ENCODE results near the gene UBE4B. TPM values are rescaled to one million over a fixed set of nuclear protein-coding genes. Genes with fewer than 3 reads are reported as not detected.
A peak's percentile ranks its signal among the peaks of the same experiment; 100 is the strongest.

Gene UBE4B
- total RNA-seq, 1 donor from 2014 or later, result 62.2 TPM

- H3K36me3 Mint-ChIP-seq (ENCODE audit: unreplicated experiment), result peaks cover 16% of the 10 kb centered on the region
- DNase-seq (ENCODE audit: extremely low spot score, unreplicated experiment), result no peak
- H3K4me1 Mint-ChIP-seq (ENCODE audit: unreplicated experiment), result no peaks in the 10 kb centered on the region
- H3K27me3 Mint-ChIP-seq (ENCODE audit: unreplicated experiment), result no peaks in the 10 kb centered on the region
- no peak for TF ChIP-seq CTCF (IDR thresholded peaks at IDR 0.05)
- no peaks in the 10 kb centered on the region for H3K9me3 Mint-ChIP-seq (ENCODE audit: unreplicated experiment)
- H3K4me3 Mint-ChIP-seq (ENCODE audit: unreplicated experiment), result no peak overlapping the region
- H3K27ac Mint-ChIP-seq (ENCODE audit: unreplicated experiment), result peak overlapping the region; percentile 44
Measured at GRCh38 chr1:10155087-10155712, 122.4 kb downstream of the UBE4B start.

GRCh38 chr1:10160173-10160572 lies 127.4 kb downstream of the UBE4B start:
- no peak for DNase-seq (ENCODE audit: extremely low spot score, unreplicated experiment)
- peaks cover 34% of the 10 kb centered on the region for H3K36me3 Mint-ChIP-seq (ENCODE audit: unreplicated experiment)
- no peak overlapping the region for H3K4me3 Mint-ChIP-seq (ENCODE audit: unreplicated experiment)
- no peak for TF ChIP-seq CTCF (IDR thresholded peaks at IDR 0.05)
- H3K27me3 Mint-ChIP-seq (ENCODE audit: unreplicated experiment), result no peaks in the 10 kb centered on the region
- no peaks in the 10 kb centered on the region for H3K9me3 Mint-ChIP-seq (ENCODE audit: unreplicated experiment)
- no peak overlapping the region for H3K27ac Mint-ChIP-seq (ENCODE audit: unreplicated experiment)
- no peaks in the 10 kb centered on the region for H3K4me1 Mint-ChIP-seq (ENCODE audit: unreplicated experiment)

GRCh38 chr1:10160907-10161490 lies 128.2 kb downstream of the UBE4B start:
- no peaks in the 10 kb centered on the region for H3K9me3 Mint-ChIP-seq (ENCODE audit: unreplicated experiment)
- DNase-seq (ENCODE audit: extremely low spot score, unreplicated experiment), result no peak
- H3K36me3 Mint-ChIP-seq (ENCODE audit: unreplicated experiment), result peaks cover 39% of the 10 kb centered on the region
- no peak for TF ChIP-seq CTCF (IDR thresholded peaks at IDR 0.05)
- no peaks in the 10 kb centered on the region for H3K4me1 Mint-ChIP-seq (ENCODE audit: unreplicated experiment)
- H3K27me3 Mint-ChIP-seq (ENCODE audit: unreplicated experiment), result no peaks in the 10 kb centered on the region
- no peak overlapping the region for H3K4me3 Mint-ChIP-seq (ENCODE audit: unreplicated experiment)
- H3K27ac Mint-ChIP-seq (ENCODE audit: unreplicated experiment), result no peak overlapping the region

GRCh38 chr1:10161541-10162290 lies 129.0 kb downstream of the UBE4B start:
- H3K27ac Mint-ChIP-seq (ENCODE audit: unreplicated experiment), result no peak overlapping the region
- no peaks in the 10 kb centered on the region for H3K9me3 Mint-ChIP-seq (ENCODE audit: unreplicated experiment)
- peaks cover 41% of the 10 kb centered on the region for H3K36me3 Mint-ChIP-seq (ENCODE audit: unreplicated experiment)
- DNase-seq (ENCODE audit: extremely low spot score, unreplicated experiment), result no peak
- no peak for TF ChIP-seq CTCF (IDR thresholded peaks at IDR 0.05)
- no peaks in the 10 kb centered on the region for H3K4me1 Mint-ChIP-seq (ENCODE audit: unreplicated experiment)
- H3K27me3 Mint-ChIP-seq (ENCODE audit: unreplicated experiment), result no peaks in the 10 kb centered on the region
- no peak overlapping the region for H3K4me3 Mint-ChIP-seq (ENCODE audit: unreplicated experiment)

- Mint-ChIP-seq H3K27ac (ENCODE audit: unreplicated experiment) (no peak overlapping the region), H3K4me3 (ENCODE audit: unreplicated experiment) (no peak overlapping the region), H3K36me3 (ENCODE audit: unreplicated experiment) (peaks cover 50% of the 10 kb centered on the region), H3K9me3 (ENCODE audit: unreplicated experiment) (no peaks in the 10 kb centered on the region), H3K4me1 (ENCODE audit: unreplicated experiment) (no peaks in the 10 kb centered on the region), H3K27me3 (ENCODE audit: unreplicated experiment) (no peaks in the 10 kb centered on the region)
- DNase-seq (ENCODE audit: extremely low spot score, unreplicated experiment), result no peak
- no peak for TF ChIP-seq CTCF (IDR thresholded peaks at IDR 0.05)
Measured at GRCh38 chr1:10168912-10169514, 136.3 kb downstream of the UBE4B start.
